SW 1271 (cell line): ENCODE measurements around the gene AAR2.
A peak's percentile ranks its signal among the peaks of the same experiment; 100 is the strongest.

ENCODE experiments used
- DNase-seq, 2 experiments: peaks; one replicate each; lab custom pipeline; 2025; lab: John Stamatoyannopoulos, UW

Gene AAR2

GRCh38 chr20:36235892-36236785 lies at the start of gene AAR2:
AAR2 (plus strand) TSS chr20:36236478; CDS start chr20:36239869, 3,391 bp downstream.
- peak; percentile 74 to 94 for DNase-seq

GRCh38 chr20:36193977-36194712 lies 42.1 kb upstream of the AAR2 start:
- no peak for DNase-seq

GRCh38 chr20:36196676-36197075 lies 39.6 kb upstream of the AAR2 start:
- DNase-seq = no peak

GRCh38 chr20:36197271-36197670 lies 39.0 kb upstream of the AAR2 start:
- DNase-seq = no peak

GRCh38 chr20:36199345-36200257 lies 36.7 kb upstream of the AAR2 start:
- peak; percentile 72 to 89 for DNase-seq

- no peak for DNase-seq
These were observed 35.8 kb upstream of the AAR2 start for GRCh38 chr20:36200451-36200850.

- no peak for DNase-seq
These were observed 35.1 kb upstream of the AAR2 start for GRCh38 chr20:36201198-36201597.

- peak; percentile 37 to 73 for DNase-seq
These were observed 33.4 kb upstream of the AAR2 start for GRCh38 chr20:36202891-36203338.

- DNase-seq = no peak
These were observed 32.4 kb upstream of the AAR2 start for GRCh38 chr20:36203861-36204260.

GRCh38 chr20:36205026-36205425 lies 31.3 kb upstream of the AAR2 start:
- no peak for DNase-seq

GRCh38 chr20:36206068-36206467 lies 30.2 kb upstream of the AAR2 start:
- DNase-seq = no peak

GRCh38 chr20:36206641-36207040 lies 29.6 kb upstream of the AAR2 start:
- DNase-seq = no peak

- DNase-seq = no peak
These were observed 28.7 kb upstream of the AAR2 start for GRCh38 chr20:36207602-36208001.

GRCh38 chr20:36208257-36208656 lies 28.0 kb upstream of the AAR2 start:
- no peak for DNase-seq

GRCh38 chr20:36210436-36211021 lies 25.7 kb upstream of the AAR2 start:
- DNase-seq = no peak

GRCh38 chr20:36213362-36213761 lies 22.9 kb upstream of the AAR2 start:
- no peak for DNase-seq

GRCh38 chr20:36214684-36215256 lies 21.5 kb upstream of the AAR2 start:
- DNase-seq = peak; percentile 49 to 60

- DNase-seq = no peak
These were observed 20.5 kb upstream of the AAR2 start for GRCh38 chr20:36215778-36216177.

- no peak for DNase-seq
These were observed 19.8 kb upstream of the AAR2 start for GRCh38 chr20:36216314-36217025.

- DNase-seq = peak in 1 of 2 experiments; percentile 39
These were observed 19.1 kb upstream of the AAR2 start for GRCh38 chr20:36217226-36217625.
